DND-41 (cell line): Measurements from ENCODE around the gene GABRG3.

Source experiments
- EZH2 ChIP-seq: IDR thresholded peaks from 3 replicates; pipeline ENCODE4 v1.6.1; 2012; ENCODE audit warnings: borderline replicate concordance, low read depth, mild to moderate bottlenecking, moderate library complexity, low read length, inconsistent platforms; ENCODE audit not compliant: severe bottlenecking
- TF ChIP-seq, protein P1 (sequence below): IDR thresholded peaks from 2 replicates; pipeline ENCODE4 v1.5.1; 2012; ENCODE audit warnings: borderline replicate concordance, low read length, moderate library complexity, mild to moderate bottlenecking; ENCODE audit not compliant: poor library complexity, severe bottlenecking; ENCODE audit errors: extremely low read depth

DNA sequence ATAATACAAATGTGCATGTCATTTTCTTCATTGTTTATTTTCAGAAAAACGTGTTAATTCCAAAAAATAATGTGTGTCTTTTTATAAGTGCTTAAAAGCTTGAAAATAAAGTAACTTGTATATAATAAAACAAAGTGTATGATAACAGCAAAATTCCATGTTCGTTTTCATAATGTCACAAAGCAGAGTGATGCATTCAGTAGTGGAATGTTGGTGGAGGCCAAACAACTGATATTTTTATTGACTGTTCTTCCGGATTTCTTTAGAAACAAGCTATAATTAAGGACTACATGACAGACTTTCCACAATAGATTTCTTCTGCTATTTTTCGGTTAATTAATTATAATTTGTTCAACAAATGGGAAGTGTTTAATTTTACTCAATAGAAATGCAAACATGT, 412.7 kb downstream of the GABRG3 start:
- TF ChIP-seq, protein P1, sequence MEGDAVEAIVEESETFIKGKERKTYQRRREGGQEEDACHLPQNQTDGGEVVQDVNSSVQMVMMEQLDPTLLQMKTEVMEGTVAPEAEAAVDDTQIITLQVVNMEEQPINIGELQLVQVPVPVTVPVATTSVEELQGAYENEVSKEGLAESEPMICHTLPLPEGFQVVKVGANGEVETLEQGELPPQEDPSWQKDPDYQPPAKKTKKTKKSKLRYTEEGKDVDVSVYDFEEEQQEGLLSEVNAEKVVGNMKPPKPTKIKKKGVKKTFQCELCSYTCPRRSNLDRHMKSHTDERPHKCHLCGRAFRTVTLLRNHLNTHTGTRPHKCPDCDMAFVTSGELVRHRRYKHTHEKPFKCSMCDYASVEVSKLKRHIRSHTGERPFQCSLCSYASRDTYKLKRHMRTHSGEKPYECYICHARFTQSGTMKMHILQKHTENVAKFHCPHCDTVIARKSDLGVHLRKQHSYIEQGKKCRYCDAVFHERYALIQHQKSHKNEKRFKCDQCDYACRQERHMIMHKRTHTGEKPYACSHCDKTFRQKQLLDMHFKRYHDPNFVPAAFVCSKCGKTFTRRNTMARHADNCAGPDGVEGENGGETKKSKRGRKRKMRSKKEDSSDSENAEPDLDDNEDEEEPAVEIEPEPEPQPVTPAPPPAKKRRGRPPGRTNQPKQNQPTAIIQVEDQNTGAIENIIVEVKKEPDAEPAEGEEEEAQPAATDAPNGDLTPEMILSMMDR, result no peak
- no peak for TF ChIP-seq EZH2
